Spinal cord (tissue), 10 donors: ENCODE measurements around the gene MAP6. TPM values are rescaled to one million over a fixed set of nuclear protein-coding genes. Genes with fewer than 3 reads are reported as not detected.

Source experiments
- DNase-seq, 6 donors: peaks; one replicate each; pipeline versions ENCODE4 v3.0.0 to v3.0.0-alpha.2; 2013 to 2015; ENCODE audit warnings: low spot score in 6 of 6, low read depth in 4 of 6
- H3K27ac ChIP-seq: one replicate; pipeline ENCODE4 v1.5.1; 2013; ENCODE audit warnings: low read depth, low read length, control low read depth
- H3K27me3 ChIP-seq: one replicate; pipeline ENCODE4 v1.6.1; 2013; ENCODE audit warnings: low read length; ENCODE audit not compliant: control insufficient read depth, insufficient read depth
- H3K36me3 ChIP-seq: one replicate; pipeline ENCODE4 v1.6.1; 2013; ENCODE audit warnings: low read length; ENCODE audit not compliant: control insufficient read depth, insufficient read depth
- H3K4me1 ChIP-seq: one replicate; pipeline ENCODE4 v1.6.1; 2013; ENCODE audit warnings: low read length; ENCODE audit not compliant: control insufficient read depth, insufficient read depth
- H3K4me3 ChIP-seq: one replicate; pipeline ENCODE4 v1.5.1; 2013; ENCODE audit warnings: low read depth, low read length, control low read depth
- H3K9me3 ChIP-seq: one replicate; pipeline ENCODE4 v1.6.1; 2013; ENCODE audit warnings: low read length; ENCODE audit not compliant: control insufficient read depth, insufficient read depth
- WGBS: methylation state at CpG from one replicate; pipeline ENCODE4 v1.1.5; 2013; ENCODE audit warnings: missing lambda C conversion rate; ENCODE audit not compliant: insufficient coverage; 5-methylcytosine and 5-hydroxymethylcytosine counted together
- long read RNA-seq, 4 donors: transcript quantifications; one replicate each; lab custom pipeline, GENCODE V29; 2026
- polyA plus RNA-seq, 2 donors: library from polyadenylated mRNA; unstranded; fragments of 120-200 nt; gene quantifications; one replicate each; pipeline ENCODE4 v1.2.1, GENCODE V29; 2013; ENCODE audit not compliant: insufficient read length in 2 of 2
- total RNA-seq, 2 donors: library from RNA; depleted of rRNA in 1 of 2; stranded (reverse); fragments of 120-200 nt in 1 of 2; fragments of >200 nt in 1 of 2; gene quantifications; one replicate each; pipeline versions ENCODE4 v1.2.3 to v1.2.4, GENCODE V29; 2013 to 2014
- donor health status: healthy.

The MAP6 gene
- total RNA-seq (10 to 100 TPM; 64.5 to 64.6 TPM), polyA plus RNA-seq (100 to 1,000 TPM; 186 to 190 TPM)
- long read RNA-seq, donor 1, full-length matches to known transcripts = 36 of 74 reads
- long read RNA-seq, donor 1, partial matches to known transcripts = 33 of 74 reads
- long read RNA-seq, donor 1, other reads (novel, unspliced or antisense) = 5 of 74 reads
- long read RNA-seq, donor 2, full-length matches to known transcripts = 19 of 19 reads
- long read RNA-seq, donor 2, partial matches to known transcripts = 0 of 19 reads
- long read RNA-seq, donor 2, other reads (novel, unspliced or antisense) = 0 of 19 reads
- long read RNA-seq, donor 3, full-length matches to known transcripts = 24 of 50 reads
- long read RNA-seq, donor 3, partial matches to known transcripts = 26 of 50 reads
- long read RNA-seq, donor 3, other reads (novel, unspliced or antisense) = 0 of 50 reads
- long read RNA-seq, donor 4, full-length matches to known transcripts = 2 of 2 reads
- long read RNA-seq, donor 4, partial matches to known transcripts = 0 of 2 reads
- long read RNA-seq, donor 4, other reads (novel, unspliced or antisense) = 0 of 2 reads

DNA sequence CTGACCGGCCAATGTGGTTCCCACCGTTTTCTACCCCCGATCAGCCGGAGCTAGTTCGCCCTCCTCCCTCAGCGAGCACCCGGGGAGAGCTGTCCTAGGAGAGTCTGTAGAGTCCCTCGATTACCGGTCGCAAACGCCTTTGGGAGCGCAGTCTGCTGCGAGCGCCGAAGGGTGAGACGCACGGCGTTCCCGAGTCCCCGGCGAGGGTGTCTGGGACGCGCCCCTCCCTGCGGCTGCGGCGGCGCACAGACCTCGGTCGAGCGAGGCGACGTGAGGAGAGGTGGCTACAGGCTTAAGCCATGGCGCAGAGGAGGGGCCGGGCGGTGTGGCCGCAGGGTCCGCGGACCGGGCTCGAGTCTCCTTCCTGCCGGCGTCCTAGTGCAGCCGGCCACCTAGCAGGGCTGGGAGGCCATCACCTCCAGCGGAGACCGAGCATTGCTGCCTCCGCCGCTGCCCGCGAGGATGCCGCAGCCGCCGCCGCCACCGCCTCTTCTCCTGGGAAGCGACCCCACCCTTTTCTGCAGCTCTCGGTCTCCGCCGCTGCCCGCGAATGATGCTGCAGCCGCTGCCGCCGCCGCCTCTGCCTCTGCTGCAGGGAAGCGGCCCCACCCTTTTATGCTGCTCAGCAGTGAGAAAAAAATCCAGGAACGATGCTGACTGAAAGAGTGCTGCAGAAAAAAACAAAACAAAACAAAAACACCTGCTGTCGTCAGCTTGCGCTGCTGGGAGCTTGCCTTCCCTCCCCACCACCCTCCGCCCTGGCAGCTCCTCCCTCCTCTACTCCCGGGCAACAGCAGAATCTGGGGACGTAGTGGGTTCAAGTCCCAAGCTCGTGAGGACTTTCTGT lies at the start of gene MAP6:
MAP6 (minus strand) TSS at position 588 of the 847 bp plus-strand sequence. CDS start 669 bp downstream, outside the sequence.
- no peaks in the 10 kb centered on the region for H3K36me3 ChIP-seq
- peaks cover 13% of the 10 kb centered on the region for H3K27me3 ChIP-seq
- WGBS = under 1% methylated on average over 71 of the region's 72 CpGs
- peak in 5 of 6 donors; percentile 40 to 95 (median 62) for DNase-seq
- H3K27ac ChIP-seq = peak within 1 kb of the TSS; percentile 75
- peak within 1 kb of the TSS; percentile 58 for H3K4me3 ChIP-seq
- H3K4me1 ChIP-seq = peaks cover 21% of the 10 kb centered on the region
- no peaks in the 10 kb centered on the region for H3K9me3 ChIP-seq

DNA sequence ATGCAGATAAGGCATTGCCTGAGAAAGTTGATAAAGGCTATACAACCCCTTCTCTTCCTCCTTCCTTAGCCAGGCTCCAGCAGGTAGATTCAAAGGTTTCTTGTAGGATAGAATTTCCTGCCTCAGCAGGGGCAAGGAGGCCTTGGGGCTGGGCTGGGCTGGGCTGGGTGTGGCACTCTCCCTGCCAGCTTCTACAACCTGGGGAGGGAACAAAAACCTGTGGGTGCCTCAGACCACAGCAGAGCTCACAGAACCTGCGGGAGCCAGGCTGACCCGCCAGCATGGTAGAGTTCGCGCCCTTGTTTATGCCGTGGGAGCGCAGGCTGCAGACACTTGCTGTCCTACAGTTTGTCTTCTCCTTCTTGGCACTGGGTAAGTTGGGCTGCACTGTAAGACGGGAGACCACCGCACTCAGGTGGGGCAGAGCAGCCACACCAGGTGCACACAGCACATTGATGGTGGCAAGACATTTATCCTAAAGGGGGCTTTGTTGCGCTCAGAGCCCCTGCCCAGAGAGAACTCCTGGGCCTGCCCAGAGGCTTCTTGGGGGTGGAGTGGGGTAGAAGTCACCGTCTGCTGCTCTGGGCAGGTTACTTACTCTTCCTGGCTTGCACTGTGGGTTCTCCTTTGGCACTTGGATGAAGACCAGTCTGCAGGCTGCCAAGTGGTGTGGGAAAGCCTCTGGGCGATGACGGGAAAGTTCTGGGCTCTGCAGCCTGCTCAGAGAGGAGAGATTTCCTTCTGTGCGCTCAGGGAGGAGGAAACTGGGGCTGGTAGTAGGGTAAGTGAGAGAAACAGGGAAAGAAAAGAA lies 49.0 kb upstream of the MAP6 start, which contains the start of gene MOGAT2:
MOGAT2 (plus strand) TSS at position 231 of the 811 bp plus-strand sequence; CDS start at position 282, 51 bp downstream.
- Histone ChIP-seq H3K4me3 (no peak within 1 kb of the TSS), H3K36me3 (no peaks in the 10 kb centered on the region), H3K27me3 (no peaks in the 10 kb centered on the region), H3K9me3 (no peaks in the 10 kb centered on the region), H3K27ac (no peak within 1 kb of the TSS), H3K4me1 (no peaks in the 10 kb centered on the region)
- 81% methylated on average over 13 of the region's 13 CpGs for WGBS
- no peak for DNase-seq

DNA sequence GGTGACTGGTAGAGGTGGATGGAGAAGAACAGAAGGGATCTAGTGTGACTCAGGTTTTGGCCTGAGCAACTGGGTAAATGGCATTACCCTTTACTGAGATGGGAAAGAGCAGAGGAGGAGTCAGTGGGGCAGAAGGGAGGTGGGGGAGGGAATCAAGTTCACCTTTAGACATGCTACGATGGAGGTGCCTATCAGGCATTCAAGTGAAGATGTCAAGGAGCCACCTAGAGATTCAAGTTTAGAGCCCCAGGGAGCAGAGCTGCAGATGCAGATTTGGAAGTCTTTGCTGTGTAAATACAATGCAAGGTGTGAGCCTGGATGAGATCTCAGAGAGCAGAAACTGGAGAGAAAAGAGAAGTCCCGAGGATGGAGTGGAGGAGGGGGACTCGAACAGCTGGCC lies 47.8 kb upstream of the MAP6 start:
- WGBS = 41% methylated on average over 3 of the region's 3 CpGs
- H3K27ac ChIP-seq = no peak overlapping the region
- no peaks in the 10 kb centered on the region for H3K27me3 ChIP-seq

DNA sequence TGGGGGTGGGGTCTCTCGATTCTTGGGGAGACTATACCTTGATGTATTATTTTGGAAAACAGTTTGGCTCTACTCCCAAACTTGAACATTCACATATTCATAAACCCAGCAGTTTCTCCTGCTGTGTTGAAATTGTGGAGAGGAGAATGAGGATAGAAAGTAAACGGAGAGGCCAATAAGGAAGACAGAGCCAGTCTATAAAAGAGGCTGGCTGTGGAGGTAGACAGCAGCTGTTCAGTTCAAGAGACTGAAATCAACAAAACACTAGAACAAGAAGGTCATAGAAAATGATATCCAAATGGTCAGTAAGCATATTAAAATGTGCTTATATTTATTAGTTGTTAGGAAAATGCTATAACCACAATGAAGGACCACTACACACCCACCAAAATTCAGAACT lies 46.9 kb upstream of the MAP6 start:
- H3K27ac ChIP-seq = no peak overlapping the region
- no peaks in the 10 kb centered on the region for H3K9me3 ChIP-seq
- no peak overlapping the region for H3K4me3 ChIP-seq
- no peak for DNase-seq
- H3K4me1 ChIP-seq = no peaks in the 10 kb centered on the region
- no CpG with 5 or more reads among the region's 2 CpGs for WGBS
- no peaks in the 10 kb centered on the region for H3K27me3 ChIP-seq
- H3K36me3 ChIP-seq = no peaks in the 10 kb centered on the region

More for the DNA sequence above, 47.8 kb upstream of the MAP6 start:
- Histone ChIP-seq H3K9me3 (no peaks in the 10 kb centered on the region), H3K4me3 (no peak overlapping the region), H3K4me1 (no peaks in the 10 kb centered on the region), H3K36me3 (no peaks in the 10 kb centered on the region)
- no peak for DNase-seq

DNA sequence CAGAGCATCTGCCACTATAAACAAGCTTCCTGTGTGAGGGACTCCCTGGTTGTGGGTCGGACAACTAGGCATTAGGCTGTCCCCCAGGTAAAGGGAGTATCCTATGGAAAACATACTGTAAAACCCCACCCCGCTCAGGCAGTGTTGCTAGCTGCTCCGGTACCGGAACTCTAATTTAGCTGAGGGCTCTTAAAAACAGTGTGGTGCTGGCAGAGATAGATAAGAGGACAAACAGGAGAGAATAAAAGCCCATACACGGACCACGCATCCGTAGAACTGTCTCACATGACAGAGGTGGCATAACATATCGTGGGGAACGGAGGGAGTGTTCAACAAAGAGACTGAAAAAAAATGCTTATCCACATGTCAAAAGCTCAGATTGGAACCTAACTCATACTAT lies 45.4 kb upstream of the MAP6 start:
- Histone ChIP-seq H3K27me3 (no peaks in the 10 kb centered on the region), H3K36me3 (no peaks in the 10 kb centered on the region), H3K4me1 (no peaks in the 10 kb centered on the region), H3K27ac (no peak overlapping the region), H3K4me3 (no peak overlapping the region), H3K9me3 (peaks cover 2% of the 10 kb centered on the region)
- DNase-seq = no peak
- 77% methylated on average over 5 of the region's 9 CpGs for WGBS

GRCh38 chr11:75706260-75706729 lies 37.5 kb upstream of the MAP6 start:
- H3K4me1 ChIP-seq = peaks cover 5% of the 10 kb centered on the region
- peak in 5 of 6 donors; percentile 13 to 73 (median 18) for DNase-seq
- no peak overlapping the region for H3K27ac ChIP-seq
- no peaks in the 10 kb centered on the region for H3K27me3 ChIP-seq
- H3K9me3 ChIP-seq = peaks cover 2% of the 10 kb centered on the region
- 2% methylated on average over 13 of the region's 17 CpGs for WGBS
- H3K4me3 ChIP-seq = no peak overlapping the region
- H3K36me3 ChIP-seq = no peaks in the 10 kb centered on the region

DNA sequence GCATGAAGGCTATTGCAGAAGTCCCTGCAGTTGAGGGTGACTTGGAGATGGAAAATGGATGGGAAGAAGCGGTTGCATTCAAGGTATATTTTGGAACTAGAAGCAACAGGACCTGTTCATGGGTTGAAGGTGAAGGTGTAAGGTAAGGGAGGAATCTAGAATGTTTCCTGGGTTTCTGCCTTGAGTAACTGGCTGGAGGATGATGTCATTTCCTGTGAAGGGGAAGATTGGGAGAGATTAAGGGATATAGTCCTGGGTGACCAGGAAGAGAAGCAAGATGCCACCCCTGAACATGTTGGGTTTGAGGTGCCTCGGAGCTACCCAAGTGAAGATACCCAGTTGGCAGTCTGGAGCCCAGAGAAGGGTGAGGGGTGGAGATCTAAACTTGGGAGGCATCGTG lies 36.7 kb upstream of the MAP6 start:
- WGBS = 94% methylated on average over 3 of the region's 3 CpGs
- H3K27ac ChIP-seq = no peak overlapping the region
- H3K9me3 ChIP-seq = peaks cover 2% of the 10 kb centered on the region
- H3K27me3 ChIP-seq = no peaks in the 10 kb centered on the region
- peaks cover 5% of the 10 kb centered on the region for H3K4me1 ChIP-seq
- no peak for DNase-seq
- H3K4me3 ChIP-seq = no peak overlapping the region
- H3K36me3 ChIP-seq = no peaks in the 10 kb centered on the region

- H3K36me3 ChIP-seq = no peaks in the 10 kb centered on the region
- no peak overlapping the region for H3K4me3 ChIP-seq
- H3K27ac ChIP-seq = no peak overlapping the region
- H3K4me1 ChIP-seq = peaks cover 5% of the 10 kb centered on the region
- DNase-seq = no peak
- H3K9me3 ChIP-seq = no peaks in the 10 kb centered on the region
- H3K27me3 ChIP-seq = no peaks in the 10 kb centered on the region
- 87% methylated on average over 7 of the region's 7 CpGs for WGBS
Observed at GRCh38 chr11:75703695-75704237, 34.9 kb upstream of the MAP6 start.
